Transverse colon (tissue), 4 donors: ENCODE results near the gene KCNK10. TPM values are rescaled to one million over a fixed set of nuclear protein-coding genes. Genes with fewer than 3 reads are reported as not detected.
A peak's percentile ranks its signal among the peaks of the same experiment; 100 is the strongest.

Source experiments
- DNase-seq: peaks from one replicate; pipeline ENCODE4 v3.0.0-alpha.2; 2019
- H3K27ac ChIP-seq, 4 donors: fragments of 200-600 bp; sonication (generic); 2 replicates each; pipeline ENCODE4 v1.5.1; 2016 to 2018; ENCODE audit warnings: inconsistent platforms in 4 of 4
- H3K27me3 ChIP-seq: fragments of 200-600 bp; sonication (generic); 2 replicates; pipeline ENCODE4 v1.5.1; 2017; ENCODE audit warnings: inconsistent platforms
- H3K36me3 ChIP-seq, 4 donors: fragments of 200-600 bp; sonication (generic); 2 replicates each; pipeline ENCODE4 v1.5.1; 2017 to 2019; ENCODE audit warnings: inconsistent platforms in 4 of 4
- H3K4me1 ChIP-seq, 4 donors: fragments of 200-600 bp; sonication (generic); 2 replicates each; pipeline ENCODE4 v1.5.1; 2017 to 2020; ENCODE audit warnings: inconsistent platforms in 4 of 4
- H3K4me3 ChIP-seq, 4 donors: fragments of 200-600 bp; sonication (generic); 1 replicate in 1 of 4; 2 replicates in 3 of 4; pipeline versions ENCODE4 v1.5.1 to v1.6.1; 2017 to 2019; ENCODE audit warnings: inconsistent platforms in 4 of 4
- H3K9me3 ChIP-seq, 2 donors: fragments of 200-600 bp; sonication (generic); 2 replicates each; pipeline ENCODE4 v1.5.1; 2017 to 2019; ENCODE audit warnings: inconsistent platforms in 2 of 2
- EP300 ChIP-seq: sonication (generic); formaldehyde crosslinking; IDR thresholded peaks from one replicate; pipeline ENCODE4 v1.6.1; 2017; ENCODE audit warnings: antibody characterized with exemption, low read depth
- POLR2A ChIP-seq: fragments of 450-650 bp; IDR thresholded peaks from one replicate; pipeline ENCODE4 v1.6.1; 2016; ENCODE audit warnings: antibody characterized with exemption, mild to moderate bottlenecking, moderate library complexity
- POLR2AphosphoS5 ChIP-seq, 3 donors: sonication (generic); formaldehyde crosslinking; IDR thresholded peaks; one replicate each; pipeline ENCODE4 v1.6.1; 2016; ENCODE audit warnings: antibody characterized with exemption in 3 of 3
- WGBS, 2 donors: methylation state at CpG; one replicate each; pipeline ENCODE4 v1.1.5; 2018; ENCODE audit warnings: low coverage in 1 of 2; 5-methylcytosine and 5-hydroxymethylcytosine counted together
- in situ Hi-C, 4 donors: fragments of 200-750 bp; cut with MboI; loops; one replicate each; pipeline versions ENCODE4 v1.15.0 to v1.15.1; 2017; ENCODE audit warnings: low sequenced_read_pairs in 3 of 4, low pct_ligation_motif_present in 1 of 4, low pct_unique_long_range_greater_than_20kb in 1 of 4
- intact Hi-C: fragments of 100-400 bp; cut with DNase I; formaldehyde crosslinking; loops from one replicate; pipeline ENCODE4 v1.15.1; 2023; ENCODE audit warnings: low total_unique reads
- total RNA-seq, 4 donors: library from RNA; depleted of rRNA; stranded (reverse); fragments of >200 nt; gene quantifications; one replicate each; pipeline ENCODE4 v1.1.0, GENCODE V29; 2016
- TF ChIP-seq, protein P1 (sequence below), 5 experiments: fragments of 200-600 bp in 3 of 5; fragments of 450-650 bp in 2 of 5; sonication (generic) in 3 of 5; IDR thresholded peaks; 1 replicate in 2 of 5; 2 replicates in 3 of 5; pipeline ENCODE4 v1.5.1; 2016 to 2017; ENCODE audit warnings: antibody characterized with exemption in 5 of 5, inconsistent platforms in 3 of 5, mild to moderate bottlenecking in 2 of 5, moderate library complexity in 1 of 5

KCNK10 gene
- total RNA-seq, 4 donors from 2014 or later = 2.2 to 7.4 (median 3.2) TPM

DNA sequence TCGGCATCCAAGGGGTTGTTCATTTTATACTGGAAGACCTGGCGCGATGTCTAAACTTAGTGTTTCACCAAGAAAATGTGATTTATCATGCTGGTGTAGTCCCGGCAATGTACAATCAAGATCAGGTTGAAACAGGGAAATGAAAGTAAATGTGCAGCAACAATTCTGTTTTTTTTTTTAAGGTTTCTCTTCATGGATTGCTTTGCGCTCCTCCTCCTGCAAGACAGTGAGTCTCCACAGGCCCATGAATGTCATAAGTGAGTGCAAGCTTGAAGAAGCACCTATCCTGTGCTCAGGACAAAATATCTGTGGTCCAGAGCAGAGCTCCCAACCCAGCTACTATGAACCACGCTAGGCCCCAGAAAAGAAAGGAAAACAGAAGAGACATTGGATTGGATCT lies 143.4 kb downstream of the KCNK10 start:
- no peaks in the 10 kb centered on the region for H3K4me1 ChIP-seq
- no peaks in the 10 kb centered on the region for H3K27me3 ChIP-seq
- H3K27ac ChIP-seq = no peak overlapping the region
- H3K4me3 ChIP-seq = no peak overlapping the region
- no peaks in the 10 kb centered on the region for H3K9me3 ChIP-seq
- TF ChIP-seq POLR2A (no peak), POLR2AphosphoS5 (IDR thresholded peaks at IDR 0.05) (no peak), EP300 (no peak)
- TF ChIP-seq, protein P1, sequence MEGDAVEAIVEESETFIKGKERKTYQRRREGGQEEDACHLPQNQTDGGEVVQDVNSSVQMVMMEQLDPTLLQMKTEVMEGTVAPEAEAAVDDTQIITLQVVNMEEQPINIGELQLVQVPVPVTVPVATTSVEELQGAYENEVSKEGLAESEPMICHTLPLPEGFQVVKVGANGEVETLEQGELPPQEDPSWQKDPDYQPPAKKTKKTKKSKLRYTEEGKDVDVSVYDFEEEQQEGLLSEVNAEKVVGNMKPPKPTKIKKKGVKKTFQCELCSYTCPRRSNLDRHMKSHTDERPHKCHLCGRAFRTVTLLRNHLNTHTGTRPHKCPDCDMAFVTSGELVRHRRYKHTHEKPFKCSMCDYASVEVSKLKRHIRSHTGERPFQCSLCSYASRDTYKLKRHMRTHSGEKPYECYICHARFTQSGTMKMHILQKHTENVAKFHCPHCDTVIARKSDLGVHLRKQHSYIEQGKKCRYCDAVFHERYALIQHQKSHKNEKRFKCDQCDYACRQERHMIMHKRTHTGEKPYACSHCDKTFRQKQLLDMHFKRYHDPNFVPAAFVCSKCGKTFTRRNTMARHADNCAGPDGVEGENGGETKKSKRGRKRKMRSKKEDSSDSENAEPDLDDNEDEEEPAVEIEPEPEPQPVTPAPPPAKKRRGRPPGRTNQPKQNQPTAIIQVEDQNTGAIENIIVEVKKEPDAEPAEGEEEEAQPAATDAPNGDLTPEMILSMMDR (IDR thresholded peaks at IDR 0.05) = no peak
- no peak for DNase-seq
- 84 to 100% methylated on average over 3 to 6 of the region's 6 CpGs for WGBS, 2 donors
- in situ Hi-C loops (loop anchor here in 3 of 4 donors (10.0 to 25.0 kb wide), 5 partner anchors 165 to 383 kb away; partner anchors contain the start of genes PTPN21 (in 1 of the 3), SPATA7 (in 1 of the 3) and ZC3H14 (in 1 of the 3)), intact Hi-C loops (no loop called here)
- H3K36me3 ChIP-seq = no peaks in the 10 kb centered on the region

DNA sequence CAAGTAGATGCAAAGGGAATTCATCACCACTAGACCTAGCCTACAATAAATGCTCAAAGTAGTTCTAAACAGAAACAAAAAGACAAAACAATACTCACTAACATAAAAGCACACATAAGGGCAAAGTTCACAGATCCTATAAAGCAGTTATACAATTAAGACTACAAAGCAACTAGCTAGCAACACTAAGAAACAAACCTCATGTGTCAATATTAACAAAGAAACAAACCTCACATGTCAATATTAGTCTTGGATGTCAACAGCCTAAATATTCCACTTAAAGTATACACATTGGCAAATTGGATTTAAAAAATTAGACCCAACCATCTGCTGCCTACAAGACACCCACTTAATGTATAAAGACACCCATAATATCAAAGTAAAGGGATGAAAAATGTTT lies 152.7 kb downstream of the KCNK10 start:
- Histone ChIP-seq H3K4me3 (no peak overlapping the region), H3K27ac (no peak overlapping the region), H3K36me3 (no peaks in the 10 kb centered on the region), H3K4me1 (peaks cover 0 to 4% (median 0%) of the 10 kb centered on the region in 4 donors), H3K9me3 (peaks cover 0 to 12% of the 10 kb centered on the region in 2 donors), H3K27me3 (no peaks in the 10 kb centered on the region)
- no peak for DNase-seq
- TF ChIP-seq EP300 = no peak
- TF ChIP-seq POLR2A = no peak
- TF ChIP-seq, protein P1 (IDR thresholded peaks at IDR 0.05) = no peak
- TF ChIP-seq POLR2AphosphoS5 (IDR thresholded peaks at IDR 0.05) = no peak
- in situ Hi-C loops (loop anchor here in 3 of 4 donors (10.0 to 25.0 kb wide), 3 partner anchors 156 to 233 kb away; no protein-coding TSS in a partner anchor), intact Hi-C loops (no loop called here)

DNA sequence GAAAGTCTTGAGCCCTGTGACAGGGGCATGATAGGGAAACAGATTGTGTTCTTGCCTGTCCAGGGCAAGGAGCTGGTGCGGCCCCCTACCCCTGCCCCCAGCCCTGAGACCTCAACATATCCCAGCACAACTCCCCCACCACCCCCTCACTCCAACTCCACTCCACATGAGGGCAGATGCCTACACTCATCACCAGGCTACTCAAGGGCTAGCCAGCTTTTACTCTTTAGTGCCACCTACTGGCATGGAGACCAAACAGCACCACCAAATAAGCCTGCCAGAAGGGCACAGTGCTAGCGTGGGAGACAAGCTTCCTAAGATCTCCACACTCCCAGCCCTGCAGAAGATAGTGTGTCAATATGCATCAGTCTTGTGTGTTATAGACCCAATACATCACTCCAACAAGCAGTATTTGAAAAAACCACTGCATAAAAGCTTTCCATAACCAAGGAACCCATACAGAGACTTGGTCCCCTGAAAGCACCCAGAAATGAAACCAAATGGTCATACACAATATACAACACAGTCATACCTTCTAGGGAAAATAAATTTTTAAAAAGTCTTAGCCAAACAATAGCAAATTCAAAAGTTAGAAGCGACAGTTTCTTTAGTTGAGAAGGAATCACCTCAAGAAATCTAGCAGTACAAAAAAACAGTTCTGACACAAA lies 154.4 kb downstream of the KCNK10 start:
- in situ Hi-C loops = loop anchor here in 2 of 4 donors (10.0 to 25.0 kb wide), 2 partner anchors 224 to 231 kb away; no protein-coding TSS in a partner anchor
- intact Hi-C loops = no loop called here
- WGBS, 2 donors = 49 to 51% methylated on average over 2 to 3 of the region's 3 CpGs

DNA sequence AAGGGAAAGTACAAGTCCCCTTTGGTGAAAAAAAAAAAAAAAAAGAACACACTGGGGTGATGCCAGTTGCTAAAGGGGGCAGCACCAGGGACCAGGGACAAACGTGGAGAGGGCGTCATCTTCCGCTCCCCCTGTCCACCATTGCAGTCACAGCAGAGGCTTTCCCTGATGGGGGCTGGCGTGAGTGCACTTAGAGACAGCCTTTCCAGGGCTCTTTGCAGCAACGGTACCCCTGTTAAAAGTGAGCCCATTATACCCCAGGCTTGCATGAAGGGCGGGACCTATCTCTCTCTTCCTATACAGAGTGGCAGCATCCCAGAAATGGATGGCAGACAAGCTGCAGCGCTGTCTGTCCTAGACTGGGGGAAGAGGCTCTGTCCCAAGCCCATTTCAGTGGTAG lies 155.0 kb downstream of the KCNK10 start:
- Histone ChIP-seq H3K4me1 (peaks cover 0 to 4% (median 0%) of the 10 kb centered on the region in 4 donors), H3K4me3 (no peak overlapping the region), H3K9me3 (peaks cover 0 to 12% of the 10 kb centered on the region in 2 donors), H3K36me3 (no peaks in the 10 kb centered on the region), H3K27ac (no peak overlapping the region), H3K27me3 (no peaks in the 10 kb centered on the region)
- no peak for DNase-seq
- 52 to 81% methylated on average over 3 to 7 of the region's 7 CpGs for WGBS, 2 donors
- TF ChIP-seq, protein P1 (IDR thresholded peaks at IDR 0.05) = no peak
- TF ChIP-seq POLR2A (no peak), POLR2AphosphoS5 (IDR thresholded peaks at IDR 0.05) (no peak), EP300 (no peak)
- in situ Hi-C loops (loop anchor here in 2 of 4 donors (10.0 to 25.0 kb wide), 2 partner anchors 223 to 231 kb away; no protein-coding TSS in a partner anchor), intact Hi-C loops (no loop called here)

More for the DNA sequence above, 154.4 kb downstream of the KCNK10 start:
- Histone ChIP-seq H3K27ac (no peak overlapping the region), H3K27me3 (no peaks in the 10 kb centered on the region), H3K4me3 (no peak overlapping the region), H3K36me3 (no peaks in the 10 kb centered on the region), H3K4me1 (peaks cover 0 to 4% (median 0%) of the 10 kb centered on the region in 4 donors), H3K9me3 (peaks cover 0 to 12% of the 10 kb centered on the region in 2 donors)
- TF ChIP-seq POLR2A (no peak), POLR2AphosphoS5 (IDR thresholded peaks at IDR 0.05) (no peak), EP300 (no peak)
- TF ChIP-seq, protein P1 (IDR thresholded peaks at IDR 0.05) = peak; percentile 54 to 75 (median 66)
- peak; percentile 51 for DNase-seq
